HepG2 (cell line): ENCODE results near the gene C20orf204.

Source experiments
- CENPX ChIP-seq: sonication (generic); formaldehyde crosslinking; IDR thresholded peaks from 2 replicates; pipeline ENCODE4 v1.9.0; 2021; ENCODE audit warnings: mild to moderate bottlenecking, missing genetic modification reagents, moderate library complexity
- HMGA1 ChIP-seq: sonication (generic); formaldehyde crosslinking; conservative IDR thresholded peaks from 2 replicates; pipeline ENCODE4 v1.4.0; 2020; ENCODE audit warnings: missing genetic modification reagents
- NCOA1 ChIP-seq: sonication (generic); formaldehyde crosslinking; IDR thresholded peaks from 2 replicates; pipeline ENCODE4 v1.9.0; 2021; ENCODE audit warnings: missing genetic modification reagents
- POLR2A ChIP-seq, 2 experiments: IDR thresholded peaks; 2 replicates each; pipeline ENCODE4 v1.6.1; 2011; ENCODE audit warnings: low read depth in 2 of 2, low read length in 2 of 2, mild to moderate bottlenecking in 1 of 2, moderate library complexity in 1 of 2; ENCODE audit not compliant: insufficient read depth in 1 of 2
- SMARCC2 ChIP-seq: fragments of 450-650 bp; IDR thresholded peaks from 2 replicates; pipeline ENCODE4 v1.6.1; 2017; ENCODE audit warnings: antibody characterized with exemption, mild to moderate bottlenecking
- ZBTB14 ChIP-seq: sonication (generic); formaldehyde crosslinking; IDR thresholded peaks from 2 replicates; pipeline ENCODE4 v1.4.0; 2020; ENCODE audit warnings: missing genetic modification reagents
- ZBTB37 ChIP-seq: sonication (generic); formaldehyde crosslinking; IDR thresholded peaks from 2 replicates; pipeline ENCODE4 v1.4.0; 2020; ENCODE audit warnings: mild to moderate bottlenecking, missing genetic modification reagents
- ZNF326 ChIP-seq: sonication (generic); formaldehyde crosslinking; IDR thresholded peaks from 2 replicates; pipeline ENCODE4 v1.4.0; 2020; ENCODE audit warnings: missing genetic modification reagents, borderline replicate concordance
- ZNF766 ChIP-seq: sonication (generic); formaldehyde crosslinking; IDR thresholded peaks from 2 replicates; pipeline ENCODE4 v1.5.0; 2020; ENCODE audit warnings: missing genetic modification reagents, borderline replicate concordance
- TF ChIP-seq, protein P1 (sequence below): IDR thresholded peaks from 2 replicates; pipeline ENCODE4 v1.6.1; 2012; ENCODE audit warnings: low read length, improper control_type of control experiment

GRCh38 chr20:64058536-64058935 lies 22.6 kb downstream of the C20orf204 start:
- TF ChIP-seq, protein P1, sequence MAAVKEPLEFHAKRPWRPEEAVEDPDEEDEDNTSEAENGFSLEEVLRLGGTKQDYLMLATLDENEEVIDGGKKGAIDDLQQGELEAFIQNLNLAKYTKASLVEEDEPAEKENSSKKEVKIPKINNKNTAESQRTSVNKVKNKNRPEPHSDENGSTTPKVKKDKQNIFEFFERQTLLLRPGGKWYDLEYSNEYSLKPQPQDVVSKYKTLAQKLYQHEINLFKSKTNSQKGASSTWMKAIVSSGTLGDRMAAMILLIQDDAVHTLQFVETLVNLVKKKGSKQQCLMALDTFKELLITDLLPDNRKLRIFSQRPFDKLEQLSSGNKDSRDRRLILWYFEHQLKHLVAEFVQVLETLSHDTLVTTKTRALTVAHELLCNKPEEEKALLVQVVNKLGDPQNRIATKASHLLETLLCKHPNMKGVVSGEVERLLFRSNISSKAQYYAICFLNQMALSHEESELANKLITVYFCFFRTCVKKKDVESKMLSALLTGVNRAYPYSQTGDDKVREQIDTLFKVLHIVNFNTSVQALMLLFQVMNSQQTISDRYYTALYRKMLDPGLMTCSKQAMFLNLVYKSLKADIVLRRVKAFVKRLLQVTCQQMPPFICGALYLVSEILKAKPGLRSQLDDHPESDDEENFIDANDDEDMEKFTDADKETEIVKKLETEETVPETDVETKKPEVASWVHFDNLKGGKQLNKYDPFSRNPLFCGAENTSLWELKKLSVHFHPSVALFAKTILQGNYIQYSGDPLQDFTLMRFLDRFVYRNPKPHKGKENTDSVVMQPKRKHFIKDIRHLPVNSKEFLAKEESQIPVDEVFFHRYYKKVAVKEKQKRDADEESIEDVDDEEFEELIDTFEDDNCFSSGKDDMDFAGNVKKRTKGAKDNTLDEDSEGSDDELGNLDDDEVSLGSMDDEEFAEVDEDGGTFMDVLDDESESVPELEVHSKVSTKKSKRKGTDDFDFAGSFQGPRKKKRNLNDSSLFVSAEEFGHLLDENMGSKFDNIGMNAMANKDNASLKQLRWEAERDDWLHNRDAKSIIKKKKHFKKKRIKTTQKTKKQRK: no peak
- TF ChIP-seq HMGA1 (CRISPR knock-in tag) (no peak), ZNF766 (CRISPR knock-in tag) (no peak), ZBTB14 (CRISPR knock-in tag) (no peak), CENPX (CRISPR knock-in tag) (no peak), ZBTB37 (CRISPR knock-in tag) (no peak), SMARCC2 (no peak), ZNF326 (CRISPR knock-in tag) (no peak), POLR2A (IDR thresholded peaks at IDR 0.05; ENCODE audit: insufficient read depth in 1 of 2, low read depth in 2 of 2, low read length in 2 of 2) (no peak), NCOA1 (CRISPR knock-in tag) (no peak)
